Measurements from ENCODE around the gene CLK2.
"Not testable (repeated sequence)": the region's sequence is repeated elsewhere in the genome, so short reads cannot be mapped to it uniquely, and the experiment has no call there.

CLK2 gene

GRCh38 chr1:155241069-155241679 is 32.1 kb downstream of the CLK2 start:
- DNase-seq = peak; percentile 71

GRCh38 chr1:155236451-155236850 is 36.9 kb downstream of the CLK2 start:
- no peak for DNase-seq

- DNase-seq = not testable (repeated sequence)
Observed at GRCh38 chr1:155235375-155235774, 37.9 kb downstream of the CLK2 start.

- not testable (repeated sequence) for DNase-seq
Observed at GRCh38 chr1:155233502-155233901, 39.8 kb downstream of the CLK2 start.

GRCh38 chr1:155232001-155232978 is 41.0 kb downstream of the CLK2 start:
- DNase-seq = not testable (repeated sequence)

- DNase-seq = not testable (repeated sequence)
Observed at GRCh38 chr1:155231302-155231701, 42.0 kb downstream of the CLK2 start.

- DNase-seq = no peak
Observed at GRCh38 chr1:155228096-155228427, 45.2 kb downstream of the CLK2 start.

GRCh38 chr1:155227261-155228095 is 45.8 kb downstream of the CLK2 start:
- DNase-seq = peak; percentile 99

- no peak for DNase-seq
Observed at GRCh38 chr1:155226910-155227260, 46.4 kb downstream of the CLK2 start.

- peak; percentile 87 for DNase-seq
Observed at GRCh38 chr1:155226188-155226909, 47.0 kb downstream of the CLK2 start.

- DNase-seq = not testable (repeated sequence)
Observed at GRCh38 chr1:155225404-155225759, 47.9 kb downstream of the CLK2 start.

- peak; percentile 23 for DNase-seq
Observed at GRCh38 chr1:155223047-155223446, 50.3 kb downstream of the CLK2 start.

GRCh38 chr1:155220211-155220965 is 52.9 kb downstream of the CLK2 start:
- not testable (repeated sequence) for DNase-seq

GRCh38 chr1:155219592-155220031 is 53.7 kb downstream of the CLK2 start:
- peak; percentile 54 for DNase-seq

- no peak for DNase-seq
Observed at GRCh38 chr1:155218854-155219591, 54.3 kb downstream of the CLK2 start.

GRCh38 chr1:155214702-155215101 is 58.6 kb downstream of the CLK2 start:
- DNase-seq = not testable (repeated sequence)
